Measurements from ENCODE around the gene ANO1. TPM values are rescaled to one million over a fixed set of nuclear protein-coding genes. Genes with fewer than 3 reads are reported as not detected.

ANO1 gene
- total and polyA plus RNA-seq, 2 of the 8 experiments (the other 6 are each of a cell fraction or from before 2014, with no cell fraction given) = 4.7 to 5.0 TPM

DNA sequence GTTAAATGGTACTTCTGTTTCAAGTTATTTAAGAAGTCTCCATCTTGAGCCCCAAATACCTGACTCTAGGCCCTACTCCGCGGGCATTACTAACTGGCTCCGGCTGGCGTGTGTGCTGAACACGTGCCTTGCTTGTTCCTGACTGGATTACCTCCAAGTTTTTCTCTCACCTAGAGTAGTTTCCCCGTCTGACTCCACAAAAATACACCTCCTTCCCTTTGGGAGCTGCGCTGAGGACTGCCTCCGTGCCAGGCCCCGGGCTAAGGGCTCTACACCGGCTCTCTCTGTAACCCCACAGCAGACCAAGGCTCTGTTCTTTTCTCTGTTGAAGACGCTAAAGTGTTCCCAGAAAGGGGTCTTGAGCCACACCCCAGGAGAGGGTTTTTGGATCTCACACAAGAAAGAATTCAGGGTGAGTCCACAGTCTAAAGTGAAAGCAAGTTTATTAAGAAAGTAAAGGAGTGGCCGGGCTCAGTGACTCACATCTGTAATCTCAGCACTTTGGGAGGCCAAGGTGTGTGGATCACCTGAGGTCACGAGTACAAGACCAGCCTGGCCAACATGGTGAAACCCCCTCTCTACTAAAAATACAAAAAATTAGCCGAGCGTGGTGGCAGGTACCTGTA is 61.8 kb downstream of the ANO1 start (continued):
- TF ChIP-seq RFX5 (IDR thresholded peaks at IDR 0.05; ENCODE audit: borderline replicate concordance, low read depth, low read length) = no peak
- no peak for TF ChIP-seq EP300 (IDR thresholded peaks at IDR 0.05; ENCODE audit: borderline replicate concordance in 1 of 2, low read depth in 2 of 2, low read length in 2 of 2)
- no peak for TF ChIP-seq SUZ12 (IDR thresholded peaks at IDR 0.05; ENCODE audit: low read length)
- no peak for TF ChIP-seq SAP30 (IDR thresholded peaks at IDR 0.05; ENCODE audit: insufficient read depth, insufficient replicate concordance, low read length)
- TF ChIP-seq TAF1 (IDR thresholded peaks at IDR 0.05; ENCODE audit: low read depth, low read length) = no peak
- TF ChIP-seq BCL11A (IDR thresholded peaks at IDR 0.05; ENCODE audit: low read depth in 2 of 2, low read length in 2 of 2) = no peak
- no peak for TF ChIP-seq SIRT6 (IDR thresholded peaks at IDR 0.05; ENCODE audit: low read length)
- TF ChIP-seq EGR1 (IDR thresholded peaks at IDR 0.05; ENCODE audit: borderline replicate concordance, low read depth, low read length) = no peak
